B cell (primary cell): ENCODE data around the gene TXNRD1. TPM values are rescaled to one million over a fixed set of nuclear protein-coding genes. Genes with fewer than 3 reads are reported as not detected.

Experiments
- ATAC-seq: fragments of 200-7000 bp; cut with Tn5 transposase; one replicate; pipeline ENCODE4 v1.10.0; 2021; ENCODE audit warnings: low read depth, mild to moderate bottlenecking, moderate number of reproducible peaks, moderate library complexity
- CTCF ChIA-PET: fragments of 350-600 bp; sonication (Branson Sonifier 250); formaldehyde crosslinking; loops from one replicate; lab custom pipeline; 2021; ENCODE audit warnings: antibody characterized with exemption, inconsistent platforms; lab: Charles Lee
- POLR2A ChIA-PET: fragments of 350-600 bp; sonication (Branson Sonifier 250); formaldehyde crosslinking; loops from one replicate; lab custom pipeline; 2021; ENCODE audit warnings: antibody characterized with exemption; lab: Charles Lee
- DNase-seq: peaks from one replicate; pipeline ENCODE4 v3.0.0; 2013
- H2AFZ ChIP-seq: 2 replicates; pipeline ENCODE4 v1.6.1; 2012; ENCODE audit warnings: mild to moderate bottlenecking, low read depth, low read length; ENCODE audit not compliant: insufficient read depth, poor library complexity, severe bottlenecking
- H3K27ac ChIP-seq, 2 donors: 1 replicate in 1 of 2; 2 replicates in 1 of 2; pipeline ENCODE4 v1.5.1; 2012 to 2013; ENCODE audit warnings: low read length in 2 of 2, mild to moderate bottlenecking in 2 of 2, moderate library complexity in 1 of 2
- H3K27me3 ChIP-seq, 4 experiments: fragments of 200-600 bp in 1 of 4; sonication (generic) in 1 of 4; replicated peaks in 1 of 4; 1 replicate in 2 of 4; 2 replicates in 2 of 4; pipeline versions ENCODE4 v1.6.1 to v1.7.0; 2013 to 2016; ENCODE audit warnings: low read length in 3 of 4, mild to moderate bottlenecking in 2 of 4, mixed read lengths in 1 of 4, moderate library complexity in 1 of 4; ENCODE audit not compliant: insufficient read depth in 4 of 4, control insufficient read depth in 3 of 4; ENCODE audit errors: control extremely low read depth in 1 of 4
- H3K36me3 ChIP-seq, 2 experiments: replicated peaks in 1 of 2; 1 replicate in 1 of 2; 2 replicates in 1 of 2; pipeline versions ENCODE4 v1.6.1 to v1.7.1; 2013; ENCODE audit warnings: low read length in 1 of 2; ENCODE audit not compliant: insufficient read depth in 2 of 2, control insufficient read depth in 1 of 2; ENCODE audit errors: control extremely low read depth in 1 of 2, extremely low read depth in 1 of 2
- H3K4me1 ChIP-seq, 2 donors: fragments of 200-600 bp in 1 of 2; sonication (generic) in 1 of 2; 1 replicate in 1 of 2; 2 replicates in 1 of 2; pipeline versions ENCODE4 v1.5.1 to v1.6.1; 2013 to 2017; ENCODE audit warnings: low read length in 2 of 2; ENCODE audit not compliant: control insufficient read depth in 2 of 2, insufficient read depth in 2 of 2
- H3K4me2 ChIP-seq: replicated peaks from 2 replicates; pipeline ENCODE3; 2012; ENCODE audit warnings: mild to moderate bottlenecking, low read depth, low read length; ENCODE audit not compliant: poor library complexity, severe bottlenecking
- H3K4me3 ChIP-seq, 5 experiments: fragments of 200-600 bp in 1 of 5; sonication (generic) in 1 of 5; 1 replicate in 3 of 5; 2 replicates in 2 of 5; pipeline versions ENCODE4 v1.5.1 to v1.7.0; 2011 to 2016; ENCODE audit warnings: low read length in 4 of 5, mild to moderate bottlenecking in 4 of 5, low read depth in 2 of 5, control low read depth in 1 of 5, moderate library complexity in 1 of 5; ENCODE audit not compliant: insufficient read depth in 1 of 5; ENCODE audit errors: control extremely low read depth in 1 of 5, extremely low read depth in 1 of 5
- H3K79me2 ChIP-seq: fragments of 200-600 bp; sonication (generic); one replicate; pipeline ENCODE4 v1.6.0; 2016; ENCODE audit warnings: low read length; ENCODE audit not compliant: control insufficient read depth, insufficient read depth
- H3K9ac ChIP-seq: fragments of 200-600 bp; sonication (generic); 2 replicates; pipeline ENCODE4 v1.6.1; 2017; ENCODE audit warnings: mild to moderate bottlenecking, low read length, moderate library complexity
- H3K9me3 ChIP-seq, 3 donors: one replicate each; pipeline versions ENCODE4 v1.6.1 to v1.7.1; 2013; ENCODE audit warnings: low read length in 2 of 3; ENCODE audit not compliant: control insufficient read depth in 2 of 3, insufficient read depth in 1 of 3; ENCODE audit errors: control extremely low read depth in 1 of 3
- H4K20me1 ChIP-seq: 2 replicates; pipeline ENCODE4 v1.6.0; 2012; ENCODE audit warnings: mild to moderate bottlenecking, low read length; ENCODE audit not compliant: insufficient read depth, control insufficient read depth, poor library complexity, severe bottlenecking
- H3K27ac Mint-ChIP-seq: one replicate; pipeline ENCODE4 v1.8.0; 2021; ENCODE audit warnings: mixed read lengths
- H3K27me3 Mint-ChIP-seq: one replicate; pipeline ENCODE4 v1.8.0; 2021; ENCODE audit warnings: mixed read lengths
- H3K4me1 Mint-ChIP-seq: one replicate; pipeline ENCODE4 v1.8.0; 2021; ENCODE audit warnings: mixed read lengths
- H3K4me3 Mint-ChIP-seq: one replicate; pipeline ENCODE4 v1.8.0; 2021; ENCODE audit warnings: mixed read lengths
- H3K9me3 Mint-ChIP-seq: one replicate; pipeline ENCODE4 v1.8.0; 2022; ENCODE audit warnings: mixed read lengths; ENCODE audit not compliant: insufficient read depth
- EZH2 ChIP-seq: IDR thresholded peaks from 2 replicates; pipeline ENCODE4 v1.6.1; 2012; ENCODE audit warnings: borderline replicate concordance, low read depth, mild to moderate bottlenecking, moderate library complexity, low read length; ENCODE audit not compliant: insufficient read depth, poor library complexity, severe bottlenecking
- WGBS: methylation state at CpG from one replicate; pipeline ENCODE4 v1.1.5; 2013; ENCODE audit warnings: missing lambda C conversion rate; ENCODE audit not compliant: insufficient coverage; 5-methylcytosine and 5-hydroxymethylcytosine counted together
- intact Hi-C: fragments of 100-400 bp; cut with micrococcal nuclease; formaldehyde crosslinking; loops from one replicate; pipeline ENCODE4 v1.10.0; 2022
- polyA plus RNA-seq: library from polyadenylated mRNA; depleted of rRNA; stranded (reverse); fragments of >200 nt; gene quantifications from 2 replicates; pipeline ENCODE4 v1.2.3, GENCODE V29; 2012
- total RNA-seq, 2 donors: library from RNA; stranded (reverse); fragments of 120-200 nt in 1 of 2; gene quantifications; 1 replicate in 1 of 2; 2 replicates in 1 of 2; pipeline versions ENCODE4 v1.2.3 to v1.2.4, GENCODE V29; 2013 to 2022
- TF ChIP-seq, protein P1 (sequence below): fragments of 200-600 bp; IDR thresholded peaks from one replicate; pipeline ENCODE4 v1.8.0; 2022; ENCODE audit warnings: antibody characterized with exemption, mild to moderate bottlenecking

Gene TXNRD1
- total and polyA plus RNA-seq, 2 donors (not counting 1 experiment from before 2014, with no cell fraction given): 10.1 to 44.6 TPM

DNA sequence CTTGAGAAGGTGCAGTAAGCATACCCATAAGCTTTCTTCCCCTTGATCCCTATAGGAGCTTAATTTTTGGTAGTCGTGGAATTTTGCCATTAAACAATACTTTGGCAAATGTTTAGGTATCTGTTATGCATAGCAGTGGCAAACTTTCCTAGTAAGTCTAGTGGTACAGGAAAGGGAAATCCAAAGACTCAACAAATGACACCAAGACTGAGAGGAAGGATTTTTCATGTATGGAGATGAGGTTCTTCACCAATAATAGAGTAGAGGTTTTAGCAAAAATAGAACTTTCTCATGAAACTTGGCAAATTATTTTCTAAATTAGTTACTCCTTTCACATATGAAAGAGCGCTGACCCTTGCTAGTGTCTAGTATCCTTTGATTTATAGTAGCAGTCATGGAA is 90.8 kb downstream of the TXNRD1 start:
- no peak overlapping the region for H3K4me3 Mint-ChIP-seq
- no peak for TF ChIP-seq EZH2
- TF ChIP-seq, protein P1, sequence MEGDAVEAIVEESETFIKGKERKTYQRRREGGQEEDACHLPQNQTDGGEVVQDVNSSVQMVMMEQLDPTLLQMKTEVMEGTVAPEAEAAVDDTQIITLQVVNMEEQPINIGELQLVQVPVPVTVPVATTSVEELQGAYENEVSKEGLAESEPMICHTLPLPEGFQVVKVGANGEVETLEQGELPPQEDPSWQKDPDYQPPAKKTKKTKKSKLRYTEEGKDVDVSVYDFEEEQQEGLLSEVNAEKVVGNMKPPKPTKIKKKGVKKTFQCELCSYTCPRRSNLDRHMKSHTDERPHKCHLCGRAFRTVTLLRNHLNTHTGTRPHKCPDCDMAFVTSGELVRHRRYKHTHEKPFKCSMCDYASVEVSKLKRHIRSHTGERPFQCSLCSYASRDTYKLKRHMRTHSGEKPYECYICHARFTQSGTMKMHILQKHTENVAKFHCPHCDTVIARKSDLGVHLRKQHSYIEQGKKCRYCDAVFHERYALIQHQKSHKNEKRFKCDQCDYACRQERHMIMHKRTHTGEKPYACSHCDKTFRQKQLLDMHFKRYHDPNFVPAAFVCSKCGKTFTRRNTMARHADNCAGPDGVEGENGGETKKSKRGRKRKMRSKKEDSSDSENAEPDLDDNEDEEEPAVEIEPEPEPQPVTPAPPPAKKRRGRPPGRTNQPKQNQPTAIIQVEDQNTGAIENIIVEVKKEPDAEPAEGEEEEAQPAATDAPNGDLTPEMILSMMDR: no peak
- POLR2A ChIA-PET: no interaction called here
- Histone ChIP-seq H3K9ac (no peak overlapping the region), H2AFZ (no peak overlapping the region), H3K27me3 (no peaks in the 10 kb centered on the region), H3K27ac (no peak overlapping the region), H4K20me1 (peaks cover 24% of the 10 kb centered on the region), H3K9me3 (no peaks in the 10 kb centered on the region), H3K79me2 (peaks cover 53% of the 10 kb centered on the region), H3K4me3 (no peak overlapping the region), H3K4me1 (peaks cover 15 to 19% of the 10 kb centered on the region in 2 donors), H3K4me2 (no peak overlapping the region), H3K36me3 (peaks cover 2 to 3% of the 10 kb centered on the region in 2 experiments)
- no CpG with 5 or more reads among the region's 2 CpGs for WGBS
- no peak for DNase-seq
- no peaks in the 10 kb centered on the region for H3K9me3 Mint-ChIP-seq
- intact Hi-C loops: no loop called here
- no peak overlapping the region for H3K27ac Mint-ChIP-seq
- no peaks in the 10 kb centered on the region for H3K27me3 Mint-ChIP-seq
- H3K4me1 Mint-ChIP-seq: peaks cover 44% of the 10 kb centered on the region
- ATAC-seq: no peak
- CTCF ChIA-PET: no interaction called here

DNA sequence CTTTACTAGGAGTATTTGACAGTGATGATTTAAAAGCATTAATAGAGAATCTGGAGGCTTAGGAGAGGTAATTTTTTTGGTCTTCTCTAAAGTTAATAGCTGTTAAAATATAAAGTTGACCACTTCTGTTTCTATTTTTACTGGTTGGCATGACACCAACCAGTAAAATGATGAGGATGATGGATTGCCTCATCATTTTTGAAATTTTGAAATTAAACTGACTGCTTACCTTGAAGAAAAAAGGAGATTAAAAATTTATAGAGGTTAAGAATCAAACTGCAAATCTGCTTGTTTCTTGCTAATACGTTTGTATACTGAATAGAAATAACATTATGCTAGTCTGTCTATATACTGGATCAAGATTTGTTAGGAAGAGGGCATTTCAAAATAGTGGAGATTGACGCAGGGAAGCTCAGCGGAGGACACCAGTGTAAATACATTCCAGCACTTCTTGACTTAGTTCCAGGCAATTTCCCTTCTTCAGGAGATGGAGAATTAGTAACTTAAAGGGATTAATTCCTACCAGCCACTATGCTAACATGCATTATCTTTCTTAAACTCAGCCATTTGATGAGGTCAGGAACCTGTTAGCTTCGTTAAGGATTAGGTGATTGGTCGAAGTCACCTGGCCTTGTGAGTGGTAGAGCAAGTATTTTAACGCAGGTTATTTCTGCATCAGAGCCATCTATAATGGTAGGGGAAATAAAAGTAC is 91.5 kb downstream of the TXNRD1 start:
- H3K36me3 ChIP-seq: peaks cover 3 to 5% of the 10 kb centered on the region in 2 experiments
- H4K20me1 ChIP-seq: peaks cover 24% of the 10 kb centered on the region
- TF ChIP-seq EZH2: no peak
- TF ChIP-seq, protein P1: no peak
- no peak overlapping the region for H3K4me3 ChIP-seq
- H3K4me2 ChIP-seq: no peak overlapping the region
- no peak overlapping the region for H3K27ac ChIP-seq
- intact Hi-C loops: no loop called here
- ATAC-seq (no peak), DNase-seq (no peak)
- CTCF ChIA-PET: interaction anchor here (1.3 kb wide), 1 partner anchor 52 kb away, joined by 3 read pairs; no protein-coding TSS in a partner anchor
- no peak overlapping the region for H3K9ac ChIP-seq
- H2AFZ ChIP-seq: no peak overlapping the region
- POLR2A ChIA-PET: no interaction called here
- 97% methylated on average over 3 of the region's 6 CpGs for WGBS
- Mint-ChIP-seq H3K27me3 (no peaks in the 10 kb centered on the region), H3K4me1 (peaks cover 41% of the 10 kb centered on the region), H3K9me3 (no peaks in the 10 kb centered on the region), H3K27ac (no peak overlapping the region), H3K4me3 (no peak overlapping the region)
- no peaks in the 10 kb centered on the region for H3K27me3 ChIP-seq
- H3K9me3 ChIP-seq: no peaks in the 10 kb centered on the region
- peaks cover 53% of the 10 kb centered on the region for H3K79me2 ChIP-seq
- H3K4me1 ChIP-seq: peaks cover 15 to 19% of the 10 kb centered on the region in 2 donors
